G401 (cell line): ENCODE measurements around the gene HTR7. TPM values are rescaled to one million over a fixed set of nuclear protein-coding genes. Genes with fewer than 3 reads are reported as not detected.
"Not testable (repeated sequence)": the region's sequence is repeated elsewhere in the genome, so short reads cannot be mapped to it uniquely, and the experiment has no call there.

Experiments
- DNase-seq: peaks from one replicate; pipeline ENCODE4 v3.0.0-alpha.2; 2015; ENCODE audit warnings: low spot score
- in situ Hi-C: cut with HindIII; loops from 2 replicates; pipeline ENCODE4 v1.10.0; 2016; ENCODE audit warnings: low sequenced_read_pairs, mixed read lengths
- total RNA-seq: library from RNA; depleted of rRNA; stranded (reverse); fragments of >200 nt; shearing (Covaris generic); gene quantifications from 2 replicates; pipeline ENCODE4 v1.2.3, GENCODE V29; 2014

Gene HTR7
- total RNA-seq, 1 experiment from 2014 or later = not detected

DNA sequence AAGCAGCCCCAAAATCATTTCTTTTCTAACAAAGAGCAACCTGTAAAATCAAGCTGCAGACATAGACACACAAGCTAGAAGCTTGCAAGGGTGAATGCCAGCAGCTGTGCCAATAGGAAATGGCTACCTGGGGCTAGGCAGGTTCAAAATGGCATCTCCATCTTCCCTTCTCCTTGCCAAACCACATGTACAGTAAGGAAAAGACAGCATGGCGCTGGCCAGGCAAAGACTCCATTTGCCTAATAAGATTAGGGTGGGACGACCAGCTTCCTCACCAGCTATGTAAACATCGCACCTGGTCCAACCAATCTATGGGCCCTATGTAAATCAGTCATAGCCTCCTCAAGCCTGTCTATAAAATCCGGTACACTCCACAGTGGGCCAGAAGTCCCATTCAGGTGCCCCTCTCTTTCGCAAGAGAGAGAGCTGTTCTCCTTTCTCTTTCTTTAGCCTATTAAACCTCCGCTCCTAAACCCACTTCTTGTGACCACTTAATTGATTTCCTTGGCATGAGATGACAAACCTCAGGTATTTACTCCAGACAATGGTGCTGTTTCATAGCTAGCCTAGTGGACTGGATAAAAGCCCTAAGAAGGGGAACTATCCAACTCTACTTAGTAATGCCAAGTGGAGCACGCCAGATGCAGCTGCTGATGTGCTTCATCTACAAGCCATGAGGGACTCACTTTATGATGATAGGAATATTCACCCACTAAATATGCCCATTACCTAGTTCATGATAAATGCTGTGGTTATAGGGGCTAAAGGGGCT is 44.1 kb downstream of the HTR7 start:
- in situ Hi-C loops = no loop called here
- no peak for DNase-seq

DNA sequence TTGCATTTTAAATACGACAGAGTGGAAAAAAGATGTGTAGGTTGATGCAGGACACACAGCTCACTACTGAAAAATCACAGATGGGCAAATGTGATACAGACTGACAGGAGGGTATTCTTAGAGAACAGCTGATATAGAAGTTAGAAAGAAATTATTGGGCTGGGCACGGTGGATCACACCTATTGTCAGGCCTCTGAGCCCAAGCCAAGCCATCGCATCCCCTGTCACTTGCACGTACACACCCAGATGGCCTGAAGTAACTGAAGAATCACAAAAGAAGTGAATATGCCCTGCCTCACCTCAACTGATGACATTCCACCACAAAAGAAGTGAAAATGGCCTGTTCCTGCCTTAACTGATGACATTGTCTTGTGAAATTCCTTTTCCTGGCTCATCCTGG is 50.7 kb downstream of the HTR7 start:
- DNase-seq, in situ Hi-C loops: not testable (repeated sequence)

DNA sequence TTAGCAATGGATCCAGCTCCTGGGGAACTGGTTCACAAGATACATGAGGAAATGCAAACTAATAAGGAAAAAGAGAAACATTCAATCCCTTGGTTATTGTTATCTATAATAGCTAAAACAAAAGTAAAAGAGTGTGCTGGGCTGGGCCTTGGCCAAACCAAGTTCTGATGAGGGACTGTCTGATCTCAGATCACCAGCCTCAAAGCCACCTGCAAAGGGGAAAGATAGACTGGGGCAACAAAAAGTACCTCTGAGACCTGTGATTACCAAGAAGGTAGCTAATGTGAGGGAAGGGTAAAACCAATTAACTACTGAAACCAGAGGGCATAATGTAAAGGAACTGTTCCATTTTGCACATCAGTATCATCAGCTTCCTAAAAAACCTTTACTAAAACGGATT is 51.2 kb downstream of the HTR7 start:
- in situ Hi-C loops = no loop called here
- DNase-seq = no peak

DNA sequence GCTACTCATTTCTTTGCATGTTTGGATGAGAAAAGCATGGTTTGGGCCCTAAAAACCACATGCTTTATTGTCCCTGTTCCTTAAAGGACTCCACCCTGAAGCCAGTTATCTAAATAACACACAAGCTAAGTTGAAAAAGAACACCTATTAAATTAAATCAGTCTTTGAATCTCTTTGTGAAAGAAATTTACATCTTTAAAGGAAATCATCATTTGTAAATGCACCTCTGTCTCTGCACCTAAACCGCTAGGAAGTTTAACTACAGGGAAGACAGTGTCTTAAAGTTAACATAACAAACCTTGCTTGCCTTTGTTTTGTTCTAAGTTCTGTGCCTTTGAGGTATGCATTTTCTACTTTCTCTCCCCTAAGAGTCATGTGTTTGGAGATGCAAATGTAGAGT is 52.6 kb downstream of the HTR7 start:
- in situ Hi-C loops = no loop called here
- no peak for DNase-seq

DNA sequence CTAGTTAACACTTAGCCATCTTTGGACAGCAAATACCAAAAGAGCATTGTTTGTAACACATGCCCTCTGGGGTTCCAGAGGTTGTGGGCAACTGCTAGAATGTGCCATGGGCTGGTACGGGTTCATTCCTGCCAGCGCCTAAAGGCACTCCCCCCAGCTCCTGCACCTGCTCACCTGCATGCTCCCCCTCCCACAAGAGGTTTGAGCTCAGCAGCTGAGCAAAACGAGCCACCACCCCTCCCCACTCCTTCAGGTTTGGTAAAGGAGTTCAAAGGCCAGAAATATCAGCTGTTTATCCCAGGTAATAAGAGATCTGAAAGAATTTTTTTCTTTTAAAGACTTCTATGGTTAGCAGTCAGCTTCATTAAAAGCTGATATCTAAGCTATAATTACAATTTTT is 53.5 kb downstream of the HTR7 start:
- in situ Hi-C loops = no loop called here

DNA sequence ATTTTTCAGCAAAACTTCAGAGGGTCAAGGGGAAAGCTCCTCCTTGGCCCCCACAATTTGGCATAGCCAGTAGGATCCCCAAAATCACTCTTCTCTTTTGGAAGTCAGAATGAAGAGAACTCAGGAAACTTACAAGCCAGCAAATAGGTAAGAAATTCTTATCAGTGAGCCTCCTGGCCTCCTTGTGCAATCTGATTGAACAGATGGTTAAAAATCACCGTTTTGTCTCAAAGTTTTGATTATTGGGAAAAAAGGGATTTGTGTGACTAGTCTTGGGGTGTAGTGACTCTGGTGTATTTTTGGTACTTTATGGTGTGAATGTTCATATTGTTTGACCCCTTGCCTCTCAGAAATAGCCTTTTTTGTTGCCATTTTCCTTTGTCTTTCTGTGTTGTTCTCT is 56.2 kb downstream of the HTR7 start:
- DNase-seq = no peak
- in situ Hi-C loops = no loop called here

More for the DNA sequence above, 53.5 kb downstream of the HTR7 start:
- DNase-seq = no peak

DNA sequence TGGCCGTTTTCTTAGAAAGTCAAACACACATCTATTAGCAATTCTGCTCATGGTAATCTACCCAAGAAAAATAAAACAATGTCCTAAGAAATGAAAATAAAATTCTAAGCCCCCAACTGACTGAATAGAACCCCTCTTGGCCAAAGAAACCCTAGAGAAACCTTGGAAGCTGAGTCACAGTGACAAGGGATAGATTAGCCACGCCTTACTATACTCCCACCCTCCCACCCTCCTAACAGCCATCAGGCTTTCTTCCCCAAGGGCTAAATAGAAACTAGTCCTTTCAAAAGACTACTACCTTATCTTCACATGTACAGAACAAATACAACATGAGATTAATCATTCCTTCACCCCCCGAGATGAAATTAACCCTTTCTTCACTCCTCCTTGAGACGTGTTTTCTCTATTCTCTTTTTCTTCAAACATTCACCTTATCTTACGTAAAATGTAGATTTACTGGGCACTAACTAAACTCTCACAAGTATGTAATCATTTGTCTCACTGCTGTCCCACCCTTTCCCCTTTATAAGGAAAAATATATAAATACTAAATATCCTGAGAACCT is 57.5 kb downstream of the HTR7 start:
- no peak for DNase-seq
- in situ Hi-C loops = no loop called here

DNA sequence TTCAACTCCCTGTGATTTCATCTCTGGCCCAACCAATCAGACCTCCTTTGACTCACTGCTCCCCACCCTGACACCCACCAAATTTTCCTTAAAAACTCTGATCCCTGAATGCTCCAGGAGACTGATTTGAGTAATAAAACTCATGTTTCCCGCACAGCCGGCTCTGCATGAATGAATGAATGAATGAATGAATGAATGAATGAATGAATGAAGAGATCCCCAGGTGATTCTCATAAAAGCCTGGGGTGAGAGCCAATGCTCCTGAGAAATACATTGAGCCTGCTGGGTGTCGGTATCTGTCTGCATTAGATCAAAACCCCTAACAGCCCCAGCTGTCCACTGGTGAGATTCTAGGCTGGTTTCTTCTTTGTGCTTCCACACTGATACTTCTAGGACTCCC is 58.7 kb downstream of the HTR7 start:
- no peak for DNase-seq

DNA sequence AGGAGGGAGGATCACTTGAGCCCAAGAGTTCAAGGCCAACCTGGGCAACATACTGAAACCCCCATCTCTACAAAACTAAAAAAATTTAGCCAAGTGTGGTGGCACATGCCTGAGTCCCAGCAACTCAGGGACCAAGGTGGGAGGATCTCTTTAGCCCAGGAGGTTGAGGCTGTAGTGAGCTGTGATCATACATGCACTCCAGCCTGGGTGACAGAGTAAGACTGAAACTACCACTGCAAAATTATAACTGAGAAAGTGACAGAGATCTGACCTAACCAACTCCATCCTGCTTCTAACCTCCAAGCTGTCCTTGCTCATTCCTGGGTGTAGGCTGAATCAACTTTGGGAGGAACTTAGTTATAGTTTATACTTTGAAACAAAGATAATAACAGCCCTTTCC is 59.4 kb downstream of the HTR7 start:
- in situ Hi-C loops = no loop called here
- no peak for DNase-seq

More for the DNA sequence above, 58.7 kb downstream of the HTR7 start:
- in situ Hi-C loops = no loop called here

DNA sequence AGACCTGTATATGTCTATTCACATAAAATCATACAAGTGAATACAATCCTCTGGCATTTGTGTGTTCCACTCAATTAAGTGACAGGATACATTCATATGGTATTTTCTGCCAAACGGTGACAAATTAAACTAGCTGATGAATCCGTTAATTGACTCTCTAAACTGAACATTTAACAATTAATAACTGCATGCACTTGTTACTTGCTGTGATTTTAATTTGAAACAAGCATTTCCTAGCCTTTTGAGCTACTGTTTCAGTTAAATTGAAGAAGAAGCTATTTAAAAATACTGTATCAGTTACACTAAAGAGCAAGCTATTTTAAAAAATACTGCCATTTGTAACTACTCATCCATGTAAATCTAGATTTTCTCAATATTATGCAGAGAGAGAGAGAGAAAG is 67.4 kb downstream of the HTR7 start:
- in situ Hi-C loops = no loop called here
- no peak for DNase-seq

DNA sequence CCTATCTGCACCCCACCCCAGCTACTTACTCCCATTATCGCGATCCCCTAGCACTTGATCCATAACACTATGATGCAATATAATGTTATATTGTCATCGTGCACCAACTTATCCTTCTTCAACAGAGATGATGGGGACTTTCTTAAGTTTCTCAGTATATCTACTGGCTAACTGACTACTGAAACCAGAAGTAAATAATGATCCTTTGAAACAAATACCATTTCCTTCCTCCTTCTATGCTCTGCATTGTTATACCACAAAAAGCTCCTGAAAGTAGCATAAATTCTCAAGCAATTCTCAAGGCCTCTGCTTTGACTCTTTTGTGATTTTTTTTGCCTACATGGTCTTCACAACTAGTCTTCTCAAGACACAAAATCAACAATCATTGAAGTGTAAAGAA is 68.9 kb downstream of the HTR7 start:
- in situ Hi-C loops = no loop called here
- DNase-seq = no peak

DNA sequence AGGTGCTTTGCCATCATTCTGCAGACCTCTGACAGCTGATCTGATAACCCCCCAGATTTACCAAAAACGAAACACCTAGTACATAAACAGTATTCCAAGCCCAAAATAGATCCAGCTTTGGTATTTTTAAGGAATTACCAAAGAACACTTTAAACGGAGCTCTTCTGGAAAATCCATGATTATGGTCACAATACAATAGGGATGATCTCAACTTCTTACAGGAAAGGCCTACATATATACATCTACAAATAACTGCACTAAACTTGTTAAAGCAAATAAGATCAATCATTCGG is 69.7 kb downstream of the HTR7 start:
- in situ Hi-C loops = no loop called here
- DNase-seq = no peak

DNA sequence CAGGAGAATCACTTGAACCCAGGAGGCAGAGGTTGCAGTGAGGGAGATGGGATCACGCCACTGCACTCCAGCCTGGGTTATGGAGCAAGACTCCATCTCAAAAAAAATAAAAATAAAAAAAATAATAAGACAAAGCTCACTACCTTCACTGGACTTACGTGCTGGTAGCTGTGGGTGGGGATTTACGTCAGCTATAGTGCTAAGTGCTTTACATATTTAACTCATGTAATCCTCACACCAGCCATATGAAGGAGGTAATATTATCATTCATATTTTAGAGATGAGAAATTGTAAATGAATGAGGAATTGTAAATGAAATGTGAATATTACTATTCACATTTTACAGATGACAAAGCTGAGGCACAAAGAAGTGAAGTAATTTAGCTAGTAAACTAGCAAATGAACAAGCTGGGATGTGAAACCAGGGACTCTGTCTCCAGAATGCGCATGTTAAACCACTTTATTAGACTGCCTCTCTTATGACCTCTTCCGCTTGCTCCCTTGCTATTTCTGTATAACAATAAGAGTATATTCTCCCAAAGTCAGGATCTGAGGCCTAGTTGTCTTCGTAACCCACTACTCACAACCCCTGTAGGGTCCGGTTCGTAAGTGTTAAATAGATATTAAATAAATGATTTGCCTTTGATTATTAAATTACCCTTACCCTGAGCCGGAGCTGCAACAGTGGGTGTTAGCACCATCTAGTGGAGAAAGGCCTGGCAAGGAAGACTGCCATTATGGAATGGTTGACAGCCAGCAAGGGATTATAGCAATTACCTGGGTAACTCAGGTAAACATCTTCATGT is 70.2 kb downstream of the HTR7 start:
- peak; percentile 11 for DNase-seq
- in situ Hi-C loops = no loop called here

DNA sequence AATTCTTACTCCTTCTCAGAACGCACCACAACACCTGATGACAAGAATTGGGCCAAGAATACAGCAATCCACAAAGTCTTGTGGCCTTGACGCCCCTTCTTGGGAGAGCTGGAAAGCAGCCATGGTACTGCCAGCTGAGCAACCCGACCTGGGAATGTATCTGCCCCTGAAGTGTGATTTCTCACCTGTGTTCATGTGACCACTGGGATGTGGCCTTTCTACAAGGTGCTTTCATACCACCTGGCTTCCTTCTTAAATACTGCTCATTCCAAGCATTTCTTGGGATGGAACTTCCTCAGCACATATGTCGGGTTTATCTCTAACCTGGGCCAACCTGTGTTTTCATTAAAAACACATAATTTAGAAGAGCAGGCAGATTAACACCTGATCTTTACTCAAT is 72.1 kb downstream of the HTR7 start:
- no peak for DNase-seq
- in situ Hi-C loops = no loop called here

DNA sequence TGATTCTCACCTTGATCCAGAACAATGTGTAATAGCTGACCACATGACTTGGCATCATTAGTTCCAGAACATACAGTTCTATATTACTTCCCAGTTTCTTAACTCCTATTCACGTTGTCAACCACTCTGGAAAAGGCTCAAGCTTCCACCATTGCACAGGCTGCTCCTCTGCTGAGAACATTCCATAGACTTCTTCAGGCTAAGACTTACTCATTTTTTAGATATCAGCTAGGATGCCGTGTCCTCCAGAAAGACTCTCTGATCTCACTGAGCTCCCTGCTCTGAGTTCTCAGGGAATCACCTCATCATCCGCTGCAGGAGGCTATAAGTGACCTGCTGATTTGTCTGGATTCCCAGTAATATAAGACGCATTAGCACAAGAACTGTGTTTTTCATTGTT is 73.1 kb downstream of the HTR7 start:
- in situ Hi-C loops = no loop called here
- no peak for DNase-seq

DNA sequence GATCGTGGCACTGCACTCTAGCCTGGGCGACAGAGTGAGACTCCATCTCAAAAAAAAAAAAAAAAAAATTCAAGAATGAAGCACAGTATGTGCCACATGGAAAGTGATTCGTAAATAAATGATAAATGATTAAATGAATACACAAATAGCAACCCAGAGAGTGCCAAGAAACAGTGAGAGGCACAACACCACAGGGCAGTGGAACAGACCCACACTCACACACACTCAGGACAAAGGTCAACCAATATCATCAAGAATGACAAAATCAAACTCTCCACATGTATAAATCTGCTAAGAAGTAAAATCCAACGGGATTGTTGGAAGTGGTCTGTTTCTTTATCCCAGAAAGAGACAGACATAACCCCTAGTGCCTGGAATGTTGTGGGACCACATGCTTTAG is 77.4 kb downstream of the HTR7 start:
- in situ Hi-C loops = no loop called here
- no peak for DNase-seq

DNA sequence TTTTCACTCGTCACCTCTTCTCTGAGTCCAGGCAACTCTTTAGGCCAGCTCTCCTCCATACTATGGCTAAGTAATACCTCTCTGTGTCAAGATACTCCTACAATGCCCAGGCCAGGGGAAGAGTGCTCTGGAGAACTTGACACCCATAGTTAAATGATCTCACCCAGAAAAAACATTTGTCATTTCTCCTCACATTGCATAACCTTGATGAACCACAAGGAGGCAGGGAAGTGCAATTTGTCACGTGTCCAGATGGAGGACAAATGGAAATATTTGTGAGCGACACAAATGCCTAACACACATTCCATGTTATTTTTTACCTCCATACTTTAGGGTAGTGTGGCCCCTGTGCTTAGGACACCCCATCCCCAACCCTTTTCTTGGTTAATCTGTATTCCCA is 78.3 kb downstream of the HTR7 start:
- no peak for DNase-seq
- in situ Hi-C loops = no loop called here

DNA sequence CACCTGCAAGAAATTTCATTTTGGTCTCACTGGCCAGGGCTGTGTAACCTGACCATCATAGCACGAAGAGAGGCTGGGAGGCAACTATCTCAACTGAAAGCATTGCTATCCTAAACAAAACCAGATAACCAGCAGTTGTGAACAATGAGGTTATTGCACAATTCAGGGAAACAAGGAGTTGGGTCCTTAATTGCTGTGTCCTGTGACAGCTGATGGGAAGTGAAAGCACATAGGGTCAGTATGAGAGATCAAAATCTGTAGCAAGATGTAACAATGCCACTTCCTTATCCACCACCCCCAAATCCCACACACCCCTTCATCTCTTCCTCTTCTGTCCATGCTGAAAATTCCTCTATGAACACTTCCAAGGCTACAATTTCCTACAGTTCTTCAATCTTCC is 80.2 kb downstream of the HTR7 start:
- in situ Hi-C loops = no loop called here
- no peak for DNase-seq

DNA sequence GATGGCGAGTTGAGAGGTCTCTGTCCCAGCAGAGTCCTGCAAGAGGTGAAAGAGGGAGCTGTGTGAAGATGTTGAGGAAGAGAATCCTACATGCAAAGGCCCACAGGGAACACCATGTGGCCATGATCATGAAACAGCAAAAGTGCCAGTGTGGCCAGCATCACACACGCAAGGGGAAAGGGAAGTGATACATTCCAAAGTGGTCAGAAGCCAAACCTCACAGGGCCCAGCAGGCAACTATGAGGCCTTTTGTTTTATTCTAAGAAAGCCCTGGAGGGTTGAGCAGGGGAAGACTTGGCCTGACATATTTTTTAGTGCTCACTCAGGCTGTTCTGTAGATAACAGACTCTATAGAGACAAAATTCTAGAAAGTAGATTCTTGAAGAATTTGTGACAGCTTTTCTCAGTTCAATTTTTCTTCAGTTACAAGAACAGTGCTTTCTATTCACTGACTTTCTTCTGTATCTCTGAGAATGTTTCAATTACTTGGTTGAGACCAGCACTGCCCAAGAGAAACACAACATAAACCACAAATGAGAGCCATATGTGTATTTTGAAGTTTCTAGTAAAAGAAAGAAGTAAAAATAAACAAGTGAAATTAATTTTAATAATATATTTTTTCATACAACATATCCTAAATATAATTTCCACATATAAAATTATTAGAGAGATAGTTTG is 82.3 kb downstream of the HTR7 start:
- no peak for DNase-seq
- in situ Hi-C loops = no loop called here
